ACC112 (cell line): ENCODE measurements around the gene SLC7A10.

Experiments
- H2AFZ ChIP-seq: fragments of 200-600 bp; sonication (generic); one replicate; pipeline ENCODE4 v1.6.0; 2017; ENCODE audit warnings: antibody characterized with exemption, low read length; ENCODE audit not compliant: unreplicated experiment
- H3K27ac ChIP-seq: fragments of 200-600 bp; sonication (generic); 2 replicates; pipeline ENCODE4 v1.5.1; 2014; ENCODE audit warnings: low read depth, mild to moderate bottlenecking, antibody characterized with exemption, low read length, moderate library complexity
- H3K27me3 ChIP-seq: fragments of 200-600 bp; sonication (generic); 2 replicates; pipeline ENCODE4 v1.6.1; 2014; ENCODE audit warnings: mild to moderate bottlenecking, antibody characterized with exemption, low read length, moderate library complexity, mixed read lengths; ENCODE audit not compliant: insufficient read depth
- H3K36me3 ChIP-seq: fragments of 200-600 bp; sonication (generic); 2 replicates; pipeline ENCODE4 v1.6.1; 2016; ENCODE audit warnings: mild to moderate bottlenecking, antibody characterized with exemption, low read length, moderate library complexity, mixed read lengths; ENCODE audit not compliant: insufficient read depth
- H3K4me1 ChIP-seq: fragments of 200-600 bp; sonication (generic); one replicate; pipeline ENCODE4 v1.6.1; 2016; ENCODE audit warnings: low read length, mixed read lengths; ENCODE audit not compliant: insufficient read depth, unreplicated experiment, control insufficient read depth
- H3K4me3 ChIP-seq: fragments of 200-600 bp; sonication (generic); 2 replicates; pipeline ENCODE4 v1.5.1; 2014; ENCODE audit warnings: mild to moderate bottlenecking, low read depth, low read length
- H3K79me2 ChIP-seq: fragments of 200-600 bp; sonication (generic); one replicate; pipeline ENCODE4 v1.6.0; 2016; ENCODE audit warnings: low read length; ENCODE audit not compliant: control insufficient read depth, unreplicated experiment, insufficient read depth

Gene SLC7A10

GRCh38 chr19:33199441-33200265 lies 26.0 kb downstream of the SLC7A10 start:
- Histone ChIP-seq H3K79me2 (no peaks in the 10 kb centered on the region), H3K36me3 (no peaks in the 10 kb centered on the region), H3K4me3 (no peak overlapping the region), H3K27me3 (no peaks in the 10 kb centered on the region), H3K27ac (no peak overlapping the region), H2AFZ (no peak overlapping the region), H3K4me1 (peaks cover 5% of the 10 kb centered on the region)

GRCh38 chr19:33198169-33198568 lies 27.5 kb downstream of the SLC7A10 start:
- no peak overlapping the region for H3K4me3 ChIP-seq
- no peaks in the 10 kb centered on the region for H3K27me3 ChIP-seq
- no peaks in the 10 kb centered on the region for H3K36me3 ChIP-seq
- no peak overlapping the region for H2AFZ ChIP-seq
- peaks cover 5% of the 10 kb centered on the region for H3K4me1 ChIP-seq
- H3K79me2 ChIP-seq: no peaks in the 10 kb centered on the region
- H3K27ac ChIP-seq: no peak overlapping the region

DNA sequence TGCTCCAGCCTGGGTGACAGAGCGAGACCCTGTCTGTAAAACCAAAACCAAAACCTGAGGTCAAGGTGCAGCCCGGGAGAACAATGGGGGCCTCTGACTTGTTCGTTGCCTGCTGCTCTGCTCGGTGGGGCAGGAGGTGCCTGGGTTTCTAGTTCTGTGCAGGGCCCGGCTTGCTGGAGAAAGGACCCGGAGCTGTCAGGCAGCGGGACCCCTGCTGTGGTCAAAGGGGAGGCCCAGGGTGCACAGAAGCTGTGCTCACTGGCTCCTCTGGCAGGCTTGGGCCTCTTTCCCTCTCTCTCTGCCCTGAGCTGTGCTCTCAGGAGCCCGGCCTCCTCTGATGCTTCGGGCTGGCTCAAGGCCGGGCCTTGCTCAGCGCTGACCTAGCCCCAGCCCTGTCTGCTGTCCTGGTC lies 28.1 kb downstream of the SLC7A10 start:
- Histone ChIP-seq H3K27ac (no peak overlapping the region), H3K4me3 (no peak overlapping the region), H3K79me2 (no peaks in the 10 kb centered on the region), H2AFZ (no peak overlapping the region), H3K4me1 (peaks cover 5% of the 10 kb centered on the region), H3K36me3 (no peaks in the 10 kb centered on the region), H3K27me3 (no peaks in the 10 kb centered on the region)

DNA sequence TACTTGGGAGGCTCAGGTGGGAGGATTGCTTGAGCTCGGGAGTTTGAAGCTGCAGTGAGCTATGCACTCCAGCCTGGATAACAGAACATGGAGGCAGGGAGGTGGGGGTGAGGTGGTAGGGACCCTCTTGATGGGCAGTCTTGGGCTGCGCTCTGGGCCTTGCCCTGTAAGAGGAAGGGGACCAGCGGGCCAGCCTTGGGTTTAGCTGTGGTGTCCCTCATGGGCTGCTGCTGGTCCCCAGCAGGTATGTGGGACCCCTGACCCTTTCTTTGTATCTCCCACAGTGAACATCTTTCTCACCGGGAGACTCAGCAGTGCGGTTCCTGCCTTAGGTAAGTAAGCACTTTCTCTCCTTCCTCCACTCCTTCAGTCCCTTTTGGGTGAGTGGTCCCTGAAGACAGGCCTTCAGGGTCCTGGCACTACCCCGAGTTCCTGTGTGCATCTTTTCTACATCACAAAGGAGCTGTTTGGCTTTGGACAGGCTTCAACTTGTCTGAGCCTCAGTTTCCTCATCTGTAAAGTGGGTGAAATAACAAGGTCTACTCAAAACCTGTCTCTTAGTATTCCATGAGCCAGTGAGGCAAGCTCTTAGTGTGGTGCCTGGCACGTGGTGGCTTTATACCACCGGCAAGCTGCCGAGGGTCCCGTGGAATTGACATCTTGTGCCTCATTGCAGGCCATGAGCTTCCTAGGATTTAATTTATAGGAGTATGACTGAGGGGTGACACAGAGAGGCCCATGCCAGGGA lies 29.0 kb downstream of the SLC7A10 start:
- H3K27ac ChIP-seq: no peak overlapping the region
- H3K4me3 ChIP-seq: no peak overlapping the region
- no peak overlapping the region for H2AFZ ChIP-seq
- no peaks in the 10 kb centered on the region for H3K36me3 ChIP-seq
- H3K4me1 ChIP-seq: peaks cover 5% of the 10 kb centered on the region
- H3K27me3 ChIP-seq: no peaks in the 10 kb centered on the region
- H3K79me2 ChIP-seq: no peaks in the 10 kb centered on the region

GRCh38 chr19:33195645-33196347 lies 29.9 kb downstream of the SLC7A10 start:
- Histone ChIP-seq H3K36me3 (no peaks in the 10 kb centered on the region), H2AFZ (no peak overlapping the region), H3K27me3 (no peaks in the 10 kb centered on the region), H3K4me1 (peaks cover 5% of the 10 kb centered on the region), H3K27ac (no peak overlapping the region), H3K4me3 (peak overlapping the region; percentile 86), H3K79me2 (no peaks in the 10 kb centered on the region)

DNA sequence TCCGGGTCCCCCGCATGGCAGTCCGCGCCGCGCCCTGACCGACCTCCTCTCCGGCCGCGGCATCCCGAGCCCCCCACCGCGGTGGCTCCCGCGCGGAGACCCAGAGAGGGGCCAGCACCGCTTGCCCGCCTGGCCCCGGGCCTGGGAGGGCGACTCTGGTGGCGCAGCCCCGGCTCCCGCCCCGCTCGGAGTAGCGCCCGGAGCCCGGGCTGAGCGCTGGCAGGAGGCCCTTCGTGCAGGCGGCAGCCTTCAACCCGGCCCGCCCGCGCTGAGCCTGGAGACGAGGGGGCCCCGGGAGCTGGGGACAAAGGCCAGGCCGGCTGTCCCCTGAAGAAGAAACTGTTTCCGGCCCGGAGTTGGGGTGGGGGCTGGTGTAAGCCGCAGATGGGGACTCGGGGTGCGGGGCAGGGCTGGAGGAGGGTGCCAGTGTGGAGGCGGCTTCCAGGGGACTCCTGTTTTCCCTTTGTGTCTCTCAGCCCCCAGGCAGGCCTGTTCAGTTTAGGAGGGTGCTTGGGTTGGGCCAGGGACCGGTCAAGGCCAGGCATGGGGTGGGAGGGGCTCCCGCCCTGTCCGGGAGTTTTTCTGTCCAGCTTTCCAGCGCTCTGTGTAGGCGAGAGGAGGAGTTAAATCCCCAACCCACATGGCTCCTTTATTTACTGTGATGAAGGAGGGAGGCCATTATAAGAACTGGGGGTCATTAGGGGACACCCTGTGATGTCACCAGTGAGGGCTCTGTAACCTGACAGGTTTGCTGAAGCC lies 30.6 kb downstream of the SLC7A10 start:
- peaks cover 5% of the 10 kb centered on the region for H3K4me1 ChIP-seq
- no peaks in the 10 kb centered on the region for H3K27me3 ChIP-seq
- H3K79me2 ChIP-seq: no peaks in the 10 kb centered on the region
- H3K36me3 ChIP-seq: no peaks in the 10 kb centered on the region
- H3K4me3 ChIP-seq: peak overlapping the region; percentile 86
- H3K27ac ChIP-seq: no peak overlapping the region
- H2AFZ ChIP-seq: no peak overlapping the region

DNA sequence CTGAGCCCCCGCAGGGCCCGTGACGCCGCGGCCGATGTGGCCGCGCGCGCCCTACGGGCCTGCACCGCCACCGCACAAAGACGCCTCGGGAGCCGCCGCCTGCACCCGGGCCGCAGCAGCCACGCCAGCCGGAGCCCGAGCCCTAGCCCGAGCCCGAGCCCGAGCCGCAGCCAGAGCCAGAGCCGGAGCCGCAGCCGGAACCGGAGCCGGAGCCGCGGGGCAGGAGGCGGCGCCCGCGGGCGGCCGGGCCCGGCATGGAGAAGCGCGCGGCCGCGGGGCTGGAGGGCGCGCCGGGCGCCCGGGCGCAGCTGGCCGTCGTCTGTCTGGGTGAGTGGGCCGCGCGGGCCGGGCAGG lies 31.1 kb downstream of the SLC7A10 start:
- Histone ChIP-seq H3K79me2 (no peaks in the 10 kb centered on the region), H2AFZ (no peak overlapping the region), H3K27ac (no peak overlapping the region)

DNA sequence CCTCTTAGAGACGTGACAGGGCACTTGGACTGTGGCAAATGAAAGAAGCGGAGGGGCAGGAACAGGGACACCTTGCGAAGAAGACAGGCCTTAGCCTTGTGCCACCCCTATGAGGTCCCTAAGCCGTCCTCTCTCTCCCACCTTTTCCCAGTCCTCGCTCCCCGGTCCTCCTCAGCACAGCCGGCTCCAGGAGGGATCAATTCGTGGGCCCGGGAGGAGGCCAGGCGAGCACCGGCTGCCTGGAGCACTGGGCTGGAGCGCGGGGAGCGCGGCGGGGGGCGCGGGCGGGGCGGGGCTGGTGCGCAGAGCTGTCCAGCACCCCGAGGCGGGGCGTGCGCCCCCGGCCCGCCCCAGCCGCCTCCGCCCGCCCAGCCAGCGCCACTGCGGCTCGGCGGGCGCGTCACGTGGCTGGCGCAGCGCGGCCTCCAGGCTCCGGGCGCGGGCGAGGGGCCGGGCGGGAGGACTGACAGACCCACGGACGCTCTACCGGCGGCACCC lies 31.7 kb downstream of the SLC7A10 start, which contains the start of gene LRP3:
Gene LRP3, plus strand, starts transcription at position 466 of the 498 bp plus-strand sequence. CDS start 456 bp downstream, outside the sequence.
- Histone ChIP-seq H3K27me3 (no peaks in the 10 kb centered on the region), H3K4me3 (peak within 1 kb of the TSS; percentile 86), H3K79me2 (no peaks in the 10 kb centered on the region), H3K27ac (no peak within 1 kb of the TSS), H3K36me3 (no peaks in the 10 kb centered on the region), H3K4me1 (peaks cover 5% of the 10 kb centered on the region), H2AFZ (no peak within 1 kb of the TSS)

More for the DNA sequence above, 31.1 kb downstream of the SLC7A10 start:
- Histone ChIP-seq H3K27me3 (no peaks in the 10 kb centered on the region), H3K36me3 (no peaks in the 10 kb centered on the region), H3K4me1 (peaks cover 5% of the 10 kb centered on the region), H3K4me3 (peak overlapping the region; percentile 86)

GRCh38 chr19:33193269-33193864 lies 32.3 kb downstream of the SLC7A10 start:
- no peaks in the 10 kb centered on the region for H3K36me3 ChIP-seq
- peak overlapping the region; percentile 45; the same call in 1 of the 2 replicates for H3K4me3 ChIP-seq
- H3K27ac ChIP-seq: no peak overlapping the region
- no peaks in the 10 kb centered on the region for H3K79me2 ChIP-seq
- no peak overlapping the region for H2AFZ ChIP-seq
- no peaks in the 10 kb centered on the region for H3K27me3 ChIP-seq
- peaks cover 5% of the 10 kb centered on the region for H3K4me1 ChIP-seq
